Small intestine (tissue), 16 donors: ENCODE results near the gene KLHL30. TPM values are rescaled to one million over a fixed set of nuclear protein-coding genes. Genes with fewer than 3 reads are reported as not detected.

Experiments
- DNase-seq, 2 donors: peaks; one replicate each; pipeline versions ENCODE4 v3.0.0 to v3.0.0-alpha.2; 2013
- FAIRE-seq: peaks from 2 replicates; lab custom pipeline; 2012; peaks lifted over from hg19 to GRCh38; lab: Jason Lieb, UNC
- H3K27ac ChIP-seq, 3 donors: one replicate each; pipeline ENCODE4 v1.5.1; 2013; ENCODE audit warnings: low read length in 2 of 3, mild to moderate bottlenecking in 2 of 3, control low read depth in 1 of 3, inconsistent platforms in 1 of 3, low read depth in 1 of 3, moderate library complexity in 1 of 3
- H3K27me3 ChIP-seq, 3 donors: one replicate each; pipeline ENCODE4 v1.6.1; 2013; ENCODE audit warnings: low read length in 3 of 3, inconsistent platforms in 1 of 3; ENCODE audit not compliant: control insufficient read depth in 3 of 3, insufficient read depth in 3 of 3
- H3K36me3 ChIP-seq, 3 donors: one replicate each; pipeline ENCODE4 v1.6.1; 2013; ENCODE audit warnings: low read length in 3 of 3, inconsistent platforms in 1 of 3, low read depth in 1 of 3, mild to moderate bottlenecking in 1 of 3, moderate library complexity in 1 of 3; ENCODE audit not compliant: control insufficient read depth in 3 of 3, insufficient read depth in 2 of 3
- H3K4me1 ChIP-seq, 3 donors: one replicate each; pipeline ENCODE4 v1.6.1; 2013; ENCODE audit warnings: low read length in 2 of 3, inconsistent platforms in 1 of 3, low read depth in 1 of 3, mild to moderate bottlenecking in 1 of 3, moderate library complexity in 1 of 3; ENCODE audit not compliant: control insufficient read depth in 3 of 3, insufficient read depth in 2 of 3
- H3K4me3 ChIP-seq, 3 donors: one replicate each; pipeline ENCODE4 v1.5.1; 2013; ENCODE audit warnings: low read length in 3 of 3, control low read depth in 1 of 3, inconsistent platforms in 1 of 3, low read depth in 1 of 3, mild to moderate bottlenecking in 1 of 3, moderate library complexity in 1 of 3
- H3K9me3 ChIP-seq, 2 donors: one replicate each; pipeline ENCODE4 v1.6.1; 2013; ENCODE audit warnings: low read depth in 1 of 2, low read length in 1 of 2; ENCODE audit not compliant: control insufficient read depth in 2 of 2, insufficient read depth in 1 of 2
- WGBS, 3 donors: extraction: QIAGEN DNeasy Blood & Tissue Kit; methylation state at CpG; one replicate each; pipeline ENCODE4 v1.1.7; 2013; 5-methylcytosine and 5-hydroxymethylcytosine counted together
- long read RNA-seq, 10 donors: transcript quantifications; one replicate each; lab custom pipeline, GENCODE V29; 2026
- polyA plus RNA-seq, 4 donors: library from polyadenylated mRNA; stranded (reverse) in 3 of 4; unstranded in 1 of 4; fragments of 200-250 nt in 3 of 4; fragments of 120-200 nt in 1 of 4; gene quantifications; one replicate each; pipeline versions ENCODE4 v1.2.1 to v1.2.3, GENCODE V29; 2013
- donor health status: healthy with polysubstance abuse.
- donor health status: control.
- donor health status: control.
- donor health status: Bipolar disorder and iron deficiency.
- donor health status: healthy.

The KLHL30 gene, protein sequence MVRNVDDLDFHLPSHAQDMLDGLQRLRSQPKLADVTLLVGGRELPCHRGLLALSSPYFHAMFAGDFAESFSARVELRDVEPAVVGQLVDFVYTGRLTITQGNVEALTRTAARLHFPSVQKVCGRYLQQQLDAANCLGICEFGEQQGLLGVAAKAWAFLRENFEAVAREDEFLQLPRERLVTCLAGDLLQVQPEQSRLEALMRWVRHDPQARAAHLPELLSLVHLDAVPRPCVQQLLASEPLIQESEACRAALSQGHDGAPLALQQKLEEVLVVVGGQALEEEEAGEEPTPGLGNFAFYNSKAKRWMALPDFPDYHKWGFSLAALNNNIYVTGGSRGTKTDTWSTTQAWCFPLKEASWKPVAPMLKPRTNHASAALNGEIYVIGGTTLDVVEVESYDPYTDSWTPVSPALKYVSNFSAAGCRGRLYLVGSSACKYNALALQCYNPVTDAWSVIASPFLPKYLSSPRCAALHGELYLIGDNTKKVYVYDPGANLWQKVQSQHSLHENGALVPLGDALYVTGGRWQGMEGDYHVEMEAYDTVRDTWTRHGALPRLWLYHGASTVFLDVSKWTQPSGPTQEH
- polyA plus RNA-seq, result under 1 TPM in 2 of 4 donors, not detected in 2; 0.07 to 0.39 TPM
- long read RNA-seq, donor 1, result 0 reads
- long read RNA-seq, donor 2, result 0 reads
- long read RNA-seq, donor 3, result 0 reads
- long read RNA-seq, donor 4, result 0 reads
- long read RNA-seq, donor 5, result 0 reads
- long read RNA-seq, donor 6, result 0 reads
- long read RNA-seq, donor 7, result 0 reads
- long read RNA-seq, donor 8, result 0 reads
- long read RNA-seq, donor 9, result 0 reads
- long read RNA-seq, donor 10, result 0 reads

DNA sequence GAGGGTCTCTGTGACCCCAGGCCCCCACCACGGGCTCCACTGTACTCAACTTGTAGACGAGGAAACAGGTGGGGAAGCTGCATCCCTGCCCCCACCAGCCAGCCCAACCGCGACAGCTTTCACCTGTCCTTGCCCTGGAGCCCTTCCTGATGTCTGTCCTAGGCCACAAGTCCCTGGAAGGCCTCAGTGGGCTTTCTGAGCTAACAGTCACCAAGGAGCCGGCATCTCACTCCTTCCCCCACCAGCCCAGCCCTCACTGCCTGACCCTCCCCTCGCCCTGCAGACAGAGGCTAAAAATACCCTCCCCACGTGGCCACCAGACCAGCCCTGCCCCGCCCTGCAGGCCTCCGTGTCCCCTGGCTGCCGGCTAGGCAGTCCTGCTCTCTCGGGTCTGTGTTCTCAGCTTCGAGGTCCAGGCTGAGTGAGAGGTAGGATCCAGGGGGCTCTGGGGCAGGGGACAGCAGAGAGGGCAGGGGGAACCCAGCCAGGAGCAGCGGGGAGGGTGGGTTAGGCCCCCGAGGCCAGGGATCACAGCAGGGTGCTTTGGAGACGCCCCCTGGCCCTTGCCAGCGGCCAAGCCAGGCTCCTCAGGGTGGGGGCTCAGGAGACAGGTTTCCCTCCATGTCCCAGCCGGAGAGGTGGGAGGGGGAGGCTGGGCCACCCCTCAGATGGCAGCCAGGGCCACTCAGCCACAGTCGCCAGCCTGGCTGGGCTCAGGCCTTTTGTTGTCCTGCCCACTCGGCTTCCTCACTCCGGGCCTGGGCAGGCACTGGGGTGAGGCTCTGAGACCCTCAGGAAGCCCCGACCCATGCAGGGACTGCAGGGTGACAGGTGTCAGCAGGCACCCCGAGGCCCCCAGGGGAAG lies at the start of gene KLHL30:
Gene KLHL30 (plus strand): TSS at position 338 of the 865 bp plus-strand sequence. CDS start 2,087 bp downstream, outside the sequence.
- Histone ChIP-seq H3K4me1 (peaks cover 0 to 15% (median 2%) of the 10 kb centered on the region in 3 donors), H3K4me3 (no peak within 1 kb of the TSS), H3K36me3 (no peaks in the 10 kb centered on the region), H3K27me3 (no peaks in the 10 kb centered on the region), H3K27ac (no peak within 1 kb of the TSS), H3K9me3 (no peaks in the 10 kb centered on the region)
- DNase-seq (no peak), FAIRE-seq (no peak)
- 58 to 66% (median 65%) methylated on average over 17 to 22 of the region's 22 CpGs for WGBS, 3 donors

DNA sequence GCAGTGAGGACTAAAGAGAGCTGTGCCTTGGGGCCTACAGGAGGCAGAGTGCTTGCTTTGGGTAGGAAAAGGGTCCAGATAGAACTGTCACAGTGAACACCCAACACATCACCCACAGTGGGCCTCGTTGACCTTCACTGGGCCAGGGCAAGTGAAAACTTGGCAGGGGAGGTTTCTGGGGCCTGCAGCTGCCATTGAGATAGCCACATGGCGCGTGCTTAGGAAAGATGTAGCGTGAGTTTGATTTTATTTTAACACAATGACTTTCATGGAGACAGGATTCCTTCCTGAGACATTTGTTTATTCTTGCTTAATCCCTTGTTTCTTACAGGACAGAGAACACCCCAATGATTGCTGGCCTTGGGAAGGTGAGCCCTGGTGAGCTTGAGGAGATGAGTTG lies 47.6 kb upstream of the KLHL30 start:
- Histone ChIP-seq H3K27me3 (no peaks in the 10 kb centered on the region), H3K9me3 (no peaks in the 10 kb centered on the region), H3K36me3 (peaks cover 0 to 37% (median 0%) of the 10 kb centered on the region in 3 donors), H3K27ac (no peak overlapping the region), H3K4me3 (no peak overlapping the region), H3K4me1 (no peaks in the 10 kb centered on the region)
- FAIRE-seq (no peak), DNase-seq (no peak)
- 90 to 91% (median 90%) methylated on average over 4 of the region's 4 CpGs for WGBS, 3 donors

DNA sequence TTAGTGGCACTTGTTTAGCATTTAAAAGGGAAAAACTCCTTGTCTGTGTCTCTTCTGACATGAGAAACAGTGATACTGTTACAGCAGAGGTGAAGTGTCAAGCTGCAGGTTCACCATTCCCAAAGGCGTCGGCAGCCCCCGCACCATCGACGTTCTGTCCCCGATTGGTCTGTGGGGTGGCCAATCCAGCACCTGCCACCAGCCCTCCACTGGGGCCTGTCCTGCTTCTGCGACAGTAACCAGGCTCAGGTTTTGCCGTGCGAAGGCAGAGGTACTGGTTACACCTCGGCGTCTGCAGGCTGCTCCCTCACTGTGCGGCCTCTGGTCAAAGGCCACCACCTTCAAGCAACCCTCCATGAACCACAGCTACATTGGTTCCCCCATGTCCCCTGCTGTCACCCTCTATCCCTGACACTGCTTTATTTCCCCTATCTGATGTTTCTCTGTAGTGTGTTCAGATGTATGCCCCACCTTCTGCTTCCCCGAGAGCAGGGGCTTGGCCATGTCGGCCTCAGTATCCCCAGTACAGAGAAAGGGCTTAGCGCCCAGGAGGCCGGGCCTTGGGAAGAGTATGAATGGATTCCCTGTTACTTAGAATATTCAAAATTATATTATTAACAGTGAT lies 46.9 kb upstream of the KLHL30 start:
- H3K4me1 ChIP-seq, result no peaks in the 10 kb centered on the region
- no peaks in the 10 kb centered on the region for H3K27me3 ChIP-seq
- no peaks in the 10 kb centered on the region for H3K9me3 ChIP-seq
- WGBS, 3 donors, result 94 to 96% (median 95%) methylated on average over 16 of the region's 16 CpGs
- no peak overlapping the region for H3K27ac ChIP-seq
- DNase-seq, result no peak
- no peak for FAIRE-seq
- H3K36me3 ChIP-seq, result peaks cover 0 to 41% (median 0%) of the 10 kb centered on the region in 3 donors
- H3K4me3 ChIP-seq, result no peak overlapping the region

DNA sequence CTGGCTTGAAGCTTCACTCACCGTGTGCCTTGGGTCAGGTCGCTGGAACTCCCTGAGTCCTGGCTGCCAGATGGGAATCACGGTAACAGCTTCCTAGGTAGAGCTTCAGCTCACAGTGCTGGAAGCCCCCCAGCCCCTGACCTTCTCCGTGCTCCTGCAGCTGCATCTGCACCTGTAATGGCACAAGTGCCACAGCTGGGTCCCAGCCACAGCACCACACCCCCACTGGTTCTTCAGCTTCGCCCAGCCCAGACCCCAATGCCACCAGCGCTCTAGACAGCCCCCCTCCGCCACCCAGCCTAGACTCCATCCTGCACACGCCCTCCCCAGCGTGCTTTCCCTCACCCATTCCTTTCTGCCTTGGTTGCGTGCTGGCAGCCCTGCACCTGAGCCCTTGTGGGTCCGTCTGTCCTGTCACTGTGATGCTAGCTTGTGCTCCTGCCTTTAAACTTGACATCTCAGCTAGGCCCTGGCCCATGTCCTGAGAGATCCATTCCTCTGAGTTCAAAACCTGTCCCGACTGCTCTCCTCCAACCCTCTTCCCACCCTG lies 45.9 kb upstream of the KLHL30 start:
- 94 to 96% (median 94%) methylated on average over 12 of the region's 12 CpGs for WGBS, 3 donors
- Histone ChIP-seq H3K27ac (no peak overlapping the region), H3K27me3 (no peaks in the 10 kb centered on the region), H3K4me1 (no peaks in the 10 kb centered on the region), H3K36me3 (peaks cover 0 to 43% (median 0%) of the 10 kb centered on the region in 3 donors), H3K9me3 (no peaks in the 10 kb centered on the region), H3K4me3 (no peak overlapping the region)
- FAIRE-seq, result no peak
- DNase-seq, result no peak

DNA sequence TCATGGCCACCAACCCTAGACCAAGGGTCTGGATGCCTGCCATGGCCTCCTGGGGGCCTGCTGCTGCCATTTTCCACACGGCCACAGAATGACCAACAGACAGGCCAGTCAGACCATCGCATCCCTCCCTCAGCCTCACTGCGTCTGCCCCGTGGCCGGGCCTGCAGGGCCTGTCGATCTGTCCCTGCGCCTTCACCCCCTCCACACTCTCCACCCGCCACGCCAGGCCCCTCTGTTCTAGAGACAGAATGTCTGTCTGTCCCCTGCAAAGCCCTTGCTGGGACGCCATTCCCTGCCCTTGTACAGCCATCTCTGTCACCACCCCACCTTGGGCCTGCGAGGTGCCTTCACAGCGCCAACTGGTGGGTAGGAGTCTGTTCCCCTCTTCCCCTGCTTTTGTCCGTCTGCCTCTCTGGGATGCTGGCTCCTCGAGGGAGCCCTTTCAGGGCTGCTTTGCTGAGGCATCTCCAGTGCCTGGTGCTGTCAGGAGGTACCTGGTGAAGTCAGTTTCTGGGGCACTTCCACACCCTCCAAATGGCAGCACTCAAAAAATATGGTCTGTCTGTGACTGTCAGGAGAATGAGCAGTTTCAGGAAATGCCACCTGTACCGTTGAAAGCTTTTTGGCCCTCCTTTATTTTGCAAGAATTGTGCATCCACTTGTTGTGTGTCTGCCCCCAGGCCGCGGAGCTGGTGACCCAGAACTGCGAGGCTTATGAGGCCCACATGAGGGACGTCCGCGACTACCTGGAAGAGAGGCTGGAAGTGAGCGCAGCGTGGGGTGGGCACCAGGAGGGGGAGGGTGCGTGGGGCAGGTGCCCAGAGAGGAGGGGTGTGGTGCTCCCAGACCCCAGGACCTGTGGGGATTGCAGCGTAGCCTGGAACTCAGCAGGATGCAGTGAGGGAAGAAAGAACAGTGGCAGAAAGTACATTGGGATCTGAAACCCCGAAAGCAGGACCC lies 45.0 kb upstream of the KLHL30 start:
- no peaks in the 10 kb centered on the region for H3K9me3 ChIP-seq
- 91 to 94% (median 94%) methylated on average over 26 of the region's 26 CpGs for WGBS, 3 donors
- H3K4me1 ChIP-seq, result no peaks in the 10 kb centered on the region
- no peaks in the 10 kb centered on the region for H3K27me3 ChIP-seq
- FAIRE-seq (no peak), DNase-seq (no peak)
- no peak overlapping the region for H3K4me3 ChIP-seq
- no peak overlapping the region for H3K27ac ChIP-seq
- H3K36me3 ChIP-seq, result peaks cover 0 to 43% (median 0%) of the 10 kb centered on the region in 3 donors

DNA sequence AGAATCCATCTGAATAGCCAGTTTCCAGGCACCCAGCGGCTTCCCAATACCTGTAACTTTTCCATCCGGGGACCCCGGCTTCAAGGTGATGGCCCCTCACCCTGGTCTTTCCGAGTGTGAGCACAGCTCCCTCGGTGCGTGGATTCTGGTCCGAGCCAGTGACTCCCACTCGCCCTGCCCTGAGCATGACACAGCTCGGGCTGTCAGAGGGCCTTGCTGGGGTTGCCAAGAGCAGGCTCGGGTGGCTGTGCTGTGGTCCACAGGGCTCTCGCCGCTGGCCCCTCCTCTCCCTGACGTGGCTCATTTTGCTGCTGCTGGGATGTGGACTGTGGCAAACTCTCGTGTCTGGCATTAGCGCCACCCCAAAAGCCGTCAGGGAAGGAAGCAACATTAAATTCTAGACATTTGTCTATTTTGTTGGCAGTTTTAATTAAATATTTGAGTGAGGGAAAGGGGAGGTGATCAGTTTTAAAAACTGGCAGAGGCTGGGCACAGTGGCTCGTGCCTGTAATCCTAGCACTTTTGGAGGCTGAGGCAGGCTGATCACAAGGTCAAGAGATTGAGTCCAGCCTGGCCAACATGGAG lies 43.9 kb upstream of the KLHL30 start:
- Histone ChIP-seq H3K36me3 (peaks cover 0 to 49% (median 0%) of the 10 kb centered on the region in 3 donors), H3K9me3 (no peaks in the 10 kb centered on the region), H3K27me3 (no peaks in the 10 kb centered on the region), H3K4me1 (peaks cover 0 to 3% (median 0%) of the 10 kb centered on the region in 3 donors), H3K4me3 (no peak overlapping the region), H3K27ac (no peak overlapping the region)
- DNase-seq (no peak), FAIRE-seq (no peak)
- WGBS, 3 donors, result 92 to 97% (median 96%) methylated on average over 17 of the region's 17 CpGs

DNA sequence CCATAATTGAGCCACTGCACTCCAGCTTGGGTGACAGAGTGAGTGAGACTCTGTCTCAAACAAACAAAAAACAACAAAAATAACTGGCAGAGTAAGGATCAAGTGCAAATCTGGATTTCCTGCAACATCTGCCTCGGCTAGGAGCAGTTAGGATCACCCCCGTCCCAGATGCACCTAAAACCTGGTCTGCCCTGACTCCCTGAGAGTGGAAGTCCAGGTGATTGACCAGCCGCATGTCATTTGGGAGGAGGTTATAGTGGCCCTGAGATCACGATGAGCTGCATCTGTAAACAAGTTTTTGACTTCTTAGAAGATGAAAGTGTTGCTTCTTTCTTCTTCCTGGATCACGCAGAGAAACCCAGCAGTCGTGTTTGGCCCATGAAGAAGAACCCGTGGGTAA lies 43.3 kb upstream of the KLHL30 start:
- Histone ChIP-seq H3K9me3 (no peaks in the 10 kb centered on the region), H3K4me1 (peaks cover 0 to 3% (median 0%) of the 10 kb centered on the region in 3 donors), H3K4me3 (no peak overlapping the region), H3K27me3 (no peaks in the 10 kb centered on the region), H3K27ac (no peak overlapping the region), H3K36me3 (peaks cover 0 to 49% (median 0%) of the 10 kb centered on the region in 3 donors)
- DNase-seq (no peak), FAIRE-seq (no peak)
- WGBS, 3 donors, result 87 to 90% (median 87%) methylated on average over 7 of the region's 7 CpGs
